Left lobe of liver (tissue), 2 donors: ENCODE data around the gene LSS. TPM values are rescaled to one million over a fixed set of nuclear protein-coding genes. Genes with fewer than 3 reads are reported as not detected.
A peak's percentile ranks its signal among the peaks of the same experiment; 100 is the strongest.
"Not testable (repeated sequence)": the region's sequence is repeated elsewhere in the genome, so short reads cannot be mapped to it uniquely, and the experiment has no call there.

Experiments used
- ATAC-seq: fragments of 200-7000 bp; cut with Tn5 transposase; one replicate; pipeline ENCODE4 v1.9.1; 2020; ENCODE audit warnings: mild to moderate bottlenecking, moderate library complexity
- DNase-seq: peaks from one replicate; pipeline ENCODE4 v3.0.0-alpha.2; 2020; ENCODE audit warnings: low spot score
- total RNA-seq: library from RNA; stranded (reverse); gene quantifications from one replicate; pipeline ENCODE4 v1.2.1, GENCODE V29; 2021
- donor health status: DM: no; HTN: no; CAD: no; lungs with moderate emphysema.
- donor health status: DM: no; HTN: yes; CAD: no.

Gene LSS
- total RNA-seq, 1 donor from 2014 or later = 67.9 TPM

DNA sequence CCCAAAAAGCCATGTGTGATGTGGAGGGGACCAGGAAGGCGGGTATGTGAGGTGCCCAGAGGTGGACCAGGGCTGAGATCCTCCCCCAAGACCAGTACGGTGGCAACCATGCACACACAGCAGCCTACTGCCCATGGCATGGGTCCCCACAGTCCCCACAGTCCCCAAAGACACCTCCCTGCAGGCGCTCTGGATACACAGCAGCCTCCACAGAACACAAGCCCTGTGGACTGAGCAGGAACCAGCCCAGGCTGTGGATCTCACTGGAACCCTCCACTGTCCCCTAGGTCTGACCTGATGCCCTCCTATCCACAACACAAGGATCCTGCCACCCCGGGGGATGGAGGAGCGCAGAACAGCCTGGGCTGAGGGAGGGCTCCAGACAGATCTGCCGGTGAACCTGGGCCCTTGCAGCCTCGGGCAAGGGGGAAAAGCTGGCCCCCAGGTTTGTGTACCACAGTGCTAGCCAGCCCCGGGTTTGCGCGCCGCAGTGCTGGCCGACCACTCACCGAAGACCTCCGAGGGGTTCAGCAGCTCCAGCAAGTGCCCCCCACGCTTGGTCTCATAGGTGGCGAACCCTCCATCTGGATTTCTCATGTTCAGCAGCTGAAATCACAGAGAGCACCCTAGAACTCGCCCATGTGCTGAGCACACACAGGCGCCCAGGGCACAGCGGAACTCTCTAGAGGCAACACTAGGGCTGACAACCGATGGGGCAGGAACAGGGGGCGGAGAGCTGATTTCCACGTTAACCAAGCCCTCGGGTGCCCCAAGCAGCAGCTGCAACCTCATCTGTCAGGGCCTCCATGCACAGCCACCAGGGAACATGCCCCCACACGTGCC lies 22.2 kb downstream of the LSS start:
- no peak for ATAC-seq
- DNase-seq = no peak

DNA sequence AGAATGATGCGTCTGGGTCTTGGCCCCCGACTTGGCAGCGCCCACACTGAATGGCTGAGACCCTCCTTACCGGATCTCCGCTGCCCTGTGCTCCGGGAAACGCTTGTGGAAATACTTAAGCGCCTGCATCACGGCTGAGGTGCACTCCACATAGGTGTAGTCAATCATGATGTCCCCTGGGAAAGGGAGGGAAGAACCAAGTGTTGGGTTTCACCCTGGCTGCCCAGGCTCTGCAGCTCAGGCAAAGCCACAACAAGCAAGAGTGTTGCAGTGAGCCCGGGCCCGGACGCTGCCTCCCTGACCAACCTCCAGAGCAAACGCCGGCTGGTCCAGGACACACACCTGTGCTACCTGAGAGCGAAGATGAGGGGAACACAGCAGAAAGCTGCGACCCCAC lies 22.8 kb downstream of the LSS start:
- ATAC-seq (no peak), DNase-seq (no peak)

DNA sequence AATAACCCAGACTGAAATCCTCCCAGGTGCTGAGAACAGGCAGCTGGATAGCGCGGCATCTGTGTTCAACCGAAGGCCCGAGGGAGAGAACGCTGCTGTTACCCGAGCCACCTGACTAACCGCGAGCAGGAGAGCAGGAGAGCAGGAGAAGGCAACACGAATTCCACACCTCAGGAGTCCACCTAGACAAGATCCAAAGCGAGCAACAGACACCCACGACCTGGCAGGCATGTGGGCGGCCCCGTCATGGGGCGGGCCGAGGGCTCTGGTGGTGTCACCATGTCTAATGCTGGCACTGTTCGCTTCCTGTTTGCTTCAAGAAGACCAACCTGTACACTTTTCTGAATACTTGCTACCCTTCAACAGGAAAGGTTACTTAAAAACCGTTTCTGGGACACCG lies 23.4 kb downstream of the LSS start:
- no peak for DNase-seq

DNA sequence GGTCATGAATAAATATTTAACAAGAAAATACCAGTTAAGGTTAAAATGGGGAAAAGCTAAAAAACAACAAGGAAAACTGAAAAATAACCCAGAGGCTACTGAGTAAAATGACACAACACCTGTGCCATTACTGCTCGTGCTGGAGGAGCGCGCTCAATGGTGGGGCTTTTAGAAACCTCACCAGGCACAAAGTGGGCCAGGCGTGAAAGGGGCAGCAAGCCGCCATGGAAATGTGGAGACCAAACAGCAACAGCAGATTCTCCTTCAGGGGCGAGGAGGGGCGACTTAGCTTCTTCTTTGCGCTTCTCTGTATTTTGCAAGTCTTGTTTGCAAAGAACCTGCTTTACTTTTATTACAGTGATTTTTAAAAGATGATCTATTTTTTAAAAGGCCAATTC lies 25.4 kb downstream of the LSS start:
- ATAC-seq (no peak), DNase-seq (no peak)

More for the DNA sequence above, 23.4 kb downstream of the LSS start:
- ATAC-seq = no peak

DNA sequence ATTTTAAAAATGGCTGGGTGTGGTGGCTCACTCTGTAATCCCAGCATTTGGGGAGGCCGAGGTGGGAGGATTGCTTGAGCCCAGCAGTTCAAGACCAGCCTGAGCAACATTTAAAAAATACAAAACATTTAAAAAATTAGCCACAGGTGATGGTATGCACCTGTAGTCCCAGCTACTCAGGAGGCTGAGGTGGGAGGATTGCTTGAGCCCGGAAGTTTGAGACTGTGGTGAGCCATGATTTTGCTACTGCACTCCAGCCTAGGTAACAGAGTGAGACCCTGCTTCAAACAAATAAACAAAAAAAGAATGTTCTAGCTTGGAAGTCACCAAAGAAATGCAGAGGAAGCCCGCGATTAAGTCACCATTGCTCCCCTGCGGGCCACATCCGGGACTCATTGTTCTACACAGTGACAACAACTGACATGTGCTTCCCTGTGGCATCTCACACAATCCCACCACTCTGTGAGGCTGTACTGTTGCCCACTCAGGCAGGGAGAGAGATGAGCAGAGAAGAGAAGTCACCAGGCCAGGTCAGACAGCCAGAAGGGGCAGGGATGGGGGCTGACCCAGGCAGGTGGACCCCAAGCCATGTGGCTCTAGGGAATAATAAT lies 25.9 kb downstream of the LSS start:
- DNase-seq = no peak

DNA sequence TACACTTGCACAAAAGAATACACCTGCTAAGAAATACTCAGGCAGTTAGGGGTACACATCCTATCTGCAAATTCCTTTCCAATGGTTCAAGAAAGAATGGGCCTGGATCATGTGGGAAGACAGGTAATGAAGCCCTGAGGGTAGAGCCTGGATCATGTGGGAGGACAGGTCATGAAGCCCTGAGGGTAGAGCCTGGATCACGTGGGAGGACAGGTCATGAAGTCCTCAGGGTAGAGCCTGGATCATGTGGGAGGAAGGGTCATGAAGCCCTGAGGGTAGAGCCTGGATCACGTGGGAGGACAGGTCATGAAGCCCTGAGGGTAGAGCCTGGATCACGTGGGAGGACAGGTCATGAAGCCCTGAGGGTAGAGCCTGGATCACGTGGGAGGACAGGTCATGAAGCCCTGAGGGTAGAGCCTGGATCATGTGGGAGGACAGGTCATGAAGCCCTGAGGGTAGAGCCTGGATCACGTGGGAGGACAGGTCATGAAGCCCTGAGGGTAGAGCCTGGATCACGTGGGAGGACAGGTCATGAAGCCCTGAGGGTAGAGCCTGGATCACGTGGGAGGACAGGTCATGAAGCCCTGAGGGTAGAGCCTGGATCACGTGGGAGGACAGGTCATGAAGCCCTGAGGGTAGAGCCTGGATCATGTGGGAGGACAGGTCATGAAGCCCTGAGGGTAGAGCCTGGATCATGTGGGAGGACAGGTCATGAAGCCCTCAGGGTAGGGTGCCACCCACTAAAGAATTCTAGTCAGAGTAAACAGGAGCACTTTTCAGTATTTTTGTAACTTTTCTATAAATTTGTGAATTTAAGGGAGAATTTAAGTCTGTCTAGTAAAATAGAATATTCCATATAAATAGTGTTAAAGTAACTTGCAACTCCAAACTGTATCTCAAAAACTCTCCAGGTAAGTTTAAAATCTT lies 27.4 kb downstream of the LSS start:
- DNase-seq = peak; percentile 44
- not testable (repeated sequence) for ATAC-seq

More for the DNA sequence above, 25.9 kb downstream of the LSS start:
- no peak for ATAC-seq

DNA sequence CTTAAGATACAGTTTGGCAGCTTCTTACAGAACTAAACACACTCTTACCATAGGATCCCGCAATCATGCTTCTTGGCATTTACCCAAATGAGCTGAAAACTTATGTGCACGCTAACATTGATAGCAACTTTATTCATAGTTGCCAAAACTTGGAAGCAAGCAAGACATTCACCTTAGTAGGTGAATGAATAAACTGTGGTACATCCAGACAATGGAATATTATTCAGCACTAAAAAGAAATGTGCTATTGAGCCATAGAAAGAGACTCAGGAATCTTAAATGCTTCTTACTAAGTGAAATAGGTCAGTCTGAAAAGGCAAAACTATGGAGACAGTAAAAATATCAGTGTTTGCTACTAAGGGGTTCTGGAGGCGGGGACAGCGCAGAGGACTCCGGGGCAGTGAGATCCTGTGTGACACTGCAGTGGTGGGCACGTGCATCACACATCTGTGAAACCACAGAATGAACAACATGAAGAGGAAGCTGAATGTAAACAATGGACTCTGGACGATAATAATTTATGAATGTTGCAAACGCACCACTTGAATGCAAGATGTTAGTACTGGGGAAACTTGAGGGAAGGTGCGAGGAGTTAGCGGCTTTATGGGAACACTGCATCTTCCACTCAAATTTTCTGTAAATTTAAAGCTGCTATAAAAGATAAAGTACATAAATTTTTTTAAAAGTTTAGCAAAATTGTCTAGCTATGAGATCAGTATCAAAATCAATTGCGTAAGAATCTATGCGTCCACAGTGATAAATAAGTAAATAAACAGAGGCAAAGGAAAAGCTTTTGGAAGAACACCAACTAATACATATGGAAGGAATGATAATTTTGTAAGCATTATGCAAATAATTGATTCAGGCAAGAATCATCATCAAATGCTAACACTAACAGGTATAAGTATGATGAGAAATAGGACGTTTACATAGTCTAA lies 28.9 kb downstream of the LSS start:
- DNase-seq (peak; percentile 14), ATAC-seq (no peak)

DNA sequence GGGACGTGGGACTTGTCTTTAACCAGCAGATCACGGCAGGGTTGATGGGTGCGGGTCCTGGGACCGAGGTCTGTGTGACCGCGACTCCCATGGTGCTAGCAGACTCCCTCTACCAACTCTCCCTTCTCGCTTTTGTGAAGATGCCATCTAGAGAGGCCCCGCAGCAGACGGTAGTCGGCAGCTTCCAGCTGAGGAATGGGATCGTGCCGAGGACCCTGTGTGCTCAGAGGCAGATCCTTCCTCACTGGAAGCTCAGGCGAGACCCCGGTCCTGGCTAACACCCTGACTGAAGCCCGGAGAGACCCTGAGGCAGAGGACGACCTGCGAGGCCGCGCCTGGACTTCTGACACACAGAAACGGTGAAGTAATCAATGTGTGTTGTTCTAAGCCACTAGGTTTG lies 31.8 kb downstream of the LSS start:
- DNase-seq (peak; percentile 40), ATAC-seq (no peak)

DNA sequence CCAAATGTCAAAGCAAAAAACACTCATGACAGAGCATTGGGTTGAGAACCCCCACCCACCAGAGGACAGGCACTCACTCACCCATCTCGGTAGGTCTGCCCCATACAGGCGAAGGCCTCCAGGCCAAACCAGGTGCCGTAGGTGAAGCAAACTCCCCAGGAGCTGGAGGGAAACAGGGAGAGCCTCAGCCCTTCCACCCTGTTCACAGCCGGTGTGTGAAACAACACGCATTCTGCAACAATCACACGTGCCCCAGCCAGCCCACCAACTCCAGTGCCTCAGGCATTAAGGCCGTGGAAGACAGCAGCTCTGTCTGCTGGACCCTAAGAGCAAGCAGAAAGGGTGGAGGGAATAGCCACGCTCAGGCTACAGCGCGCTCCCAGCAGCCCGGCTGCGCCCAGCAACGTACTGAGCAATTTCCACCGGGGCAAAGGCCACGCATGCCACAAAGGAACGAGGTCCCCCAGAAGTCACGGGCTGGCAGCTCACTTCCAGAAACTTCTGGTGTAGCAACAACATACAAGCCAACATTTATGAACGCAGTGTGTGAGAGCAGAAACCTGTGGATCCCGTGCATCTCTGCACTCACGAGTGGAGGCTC lies 32.9 kb downstream of the LSS start:
- peak; percentile 39 for DNase-seq
- no peak for ATAC-seq

DNA sequence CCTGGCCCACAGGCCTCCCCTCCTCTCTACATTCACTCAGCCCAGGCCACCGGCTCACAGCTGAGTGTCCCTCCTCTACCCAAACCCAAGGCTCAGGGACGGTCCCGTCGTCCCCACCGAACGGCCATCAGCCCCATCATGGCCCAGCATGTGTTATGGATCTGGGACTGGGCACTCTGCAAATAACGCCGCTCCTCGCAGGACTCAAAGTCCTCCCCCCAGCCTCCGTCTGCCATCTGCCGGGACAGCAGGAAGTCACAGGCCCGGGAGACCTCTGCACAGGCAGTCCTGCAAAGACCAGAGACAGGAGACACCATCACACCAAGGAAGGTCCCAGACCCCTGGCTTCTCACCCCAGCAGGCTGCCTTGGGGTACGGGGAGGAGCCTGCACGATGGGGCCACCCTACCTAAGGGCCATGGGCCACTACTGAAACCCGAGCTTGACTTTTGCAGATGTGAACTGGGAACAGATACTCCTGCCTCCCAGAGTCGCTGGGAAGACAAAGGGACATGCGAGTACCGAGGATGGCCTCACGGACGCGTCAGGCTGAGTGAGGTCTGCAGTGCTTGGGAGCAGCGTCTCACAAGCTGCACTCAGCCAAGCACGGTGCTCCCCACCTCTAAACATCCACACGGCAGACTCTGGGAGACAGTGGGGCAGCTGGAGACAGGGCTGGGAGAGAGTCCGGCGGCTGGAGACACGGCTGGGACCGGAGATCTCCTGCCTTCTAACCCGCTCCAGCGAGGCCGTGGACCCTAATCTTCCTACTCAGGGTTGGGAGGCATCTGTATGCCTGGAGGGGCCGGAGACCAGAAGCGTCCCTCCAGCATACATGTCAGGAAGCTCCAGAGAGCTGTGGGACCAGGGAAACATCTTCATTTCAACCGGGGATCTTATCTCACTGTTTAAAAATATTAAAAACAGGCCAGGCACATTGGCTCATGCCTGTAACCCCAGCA lies 33.9 kb downstream of the LSS start:
- ATAC-seq = no peak
- DNase-seq = peak; percentile 39

DNA sequence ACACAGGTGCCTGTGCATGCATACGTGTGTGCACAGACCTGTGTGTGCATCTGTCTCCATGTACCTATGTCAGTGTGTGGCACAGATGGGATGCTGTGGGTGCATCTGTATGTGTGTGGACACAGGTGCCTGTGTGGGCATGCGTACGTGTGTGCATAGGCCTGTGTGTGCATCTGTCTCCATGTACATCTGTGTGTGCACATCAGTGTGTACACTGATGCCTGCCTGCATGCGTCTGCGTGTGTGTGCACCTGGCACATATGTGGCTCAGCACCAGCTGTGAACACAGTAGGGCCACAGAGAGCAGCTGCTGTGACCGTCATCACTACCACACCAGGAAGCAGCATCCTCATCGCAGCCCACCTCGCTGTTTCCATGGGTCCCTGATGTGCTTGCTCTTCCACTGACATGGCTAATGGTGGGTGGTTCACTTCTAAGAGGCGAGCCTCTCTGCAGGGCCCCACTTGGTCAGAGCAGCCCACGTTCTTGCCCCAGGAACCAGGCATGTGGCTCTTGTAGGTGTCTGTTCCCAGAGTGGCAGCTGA lies 34.7 kb downstream of the LSS start:
- DNase-seq (peak; percentile 35), ATAC-seq (no peak)

DNA sequence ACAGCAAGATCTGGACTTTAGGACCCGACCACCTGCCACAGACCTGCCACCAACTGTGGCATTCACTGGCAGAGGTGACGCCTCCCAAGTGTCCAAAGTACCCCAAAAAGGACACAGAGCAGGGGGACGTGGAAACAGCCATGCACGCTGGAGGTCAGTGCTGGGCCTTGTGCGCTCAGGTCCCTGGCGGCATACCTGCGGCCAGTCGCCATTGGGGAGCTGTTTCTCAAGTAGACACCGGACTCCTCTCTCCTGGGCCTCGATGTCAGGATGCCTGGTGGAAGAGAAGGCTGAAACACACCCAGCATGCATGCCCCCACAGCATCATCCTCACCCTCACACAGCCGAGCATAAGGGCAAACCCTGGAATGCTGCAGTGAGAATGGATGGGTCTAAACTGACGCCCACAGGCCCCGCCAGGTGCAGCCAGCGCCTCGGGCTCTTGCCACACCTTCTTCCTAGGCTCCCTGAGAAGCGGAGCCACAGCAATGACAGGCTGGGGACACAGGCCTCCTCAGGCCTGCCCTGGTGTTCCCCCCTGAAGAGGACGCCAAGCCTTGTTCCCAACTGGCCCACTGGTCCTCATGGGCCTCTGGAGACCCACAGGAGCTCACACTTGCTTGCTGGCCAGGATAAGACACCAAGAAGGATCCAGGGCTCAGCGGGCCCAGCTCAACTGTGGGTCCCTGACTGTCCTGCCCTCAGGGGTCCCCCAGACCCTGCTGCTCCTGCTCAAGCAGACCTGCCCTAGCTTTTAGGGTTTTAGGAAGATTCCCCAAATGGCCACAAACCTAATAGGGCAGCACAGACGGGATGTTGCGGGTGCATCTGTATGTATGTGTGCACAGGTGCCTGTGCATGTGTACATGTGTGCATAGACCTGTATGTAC lies 36.6 kb downstream of the LSS start:
- DNase-seq (no peak), ATAC-seq (no peak)

DNA sequence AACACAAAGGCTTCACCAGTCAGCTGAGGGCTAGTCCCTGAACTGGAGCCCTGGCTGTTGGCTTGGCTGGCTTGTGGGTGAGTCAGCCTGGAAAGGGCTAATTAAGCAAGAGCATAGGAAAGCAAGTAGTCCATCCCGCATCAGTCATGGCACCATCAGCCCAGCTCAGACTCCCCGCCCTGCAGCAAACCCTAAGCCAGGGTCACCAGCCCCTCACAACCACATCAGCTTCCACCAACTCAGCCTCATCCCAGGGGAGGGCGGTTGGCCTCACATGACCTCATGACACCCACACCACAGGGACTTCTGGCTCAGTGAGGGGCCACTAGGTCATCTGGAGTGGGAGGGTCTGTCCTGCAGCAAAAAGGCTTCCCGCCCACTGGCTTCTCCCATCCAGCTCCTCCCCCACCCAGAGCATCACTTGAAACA lies 37.3 kb downstream of the LSS start:
- DNase-seq = no peak
- no peak for ATAC-seq

DNA sequence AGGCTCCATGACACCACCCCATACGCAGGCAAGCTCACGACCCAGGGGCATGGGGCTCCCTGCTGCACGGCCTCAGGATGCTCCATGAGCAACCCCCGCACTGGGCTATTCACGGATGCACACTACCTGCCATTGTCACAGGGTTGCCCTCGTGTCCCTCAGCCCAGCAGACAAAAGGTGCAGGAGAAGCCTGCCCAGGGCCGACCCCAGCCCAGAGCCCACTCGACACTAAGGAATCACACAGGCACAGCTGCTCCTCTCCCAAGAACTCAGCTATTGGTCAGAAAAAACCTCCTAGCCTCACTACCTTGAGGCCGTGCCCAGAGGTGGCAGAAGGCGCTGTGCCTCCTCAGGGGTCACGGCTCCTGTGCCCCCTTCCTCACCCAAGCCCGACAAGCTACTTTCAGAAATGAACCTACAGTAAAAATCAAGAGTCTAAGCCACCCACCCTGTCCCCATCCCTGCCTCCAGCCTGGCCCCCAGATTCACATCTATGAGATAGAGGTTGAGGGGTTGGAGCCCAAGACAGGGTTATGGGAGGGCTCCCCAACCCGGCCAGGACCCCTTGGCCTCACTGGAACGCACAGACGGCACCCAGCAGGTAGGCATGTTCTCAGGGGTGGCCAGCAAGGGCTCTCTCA lies 38.0 kb downstream of the LSS start:
- DNase-seq (no peak), ATAC-seq (no peak)

DNA sequence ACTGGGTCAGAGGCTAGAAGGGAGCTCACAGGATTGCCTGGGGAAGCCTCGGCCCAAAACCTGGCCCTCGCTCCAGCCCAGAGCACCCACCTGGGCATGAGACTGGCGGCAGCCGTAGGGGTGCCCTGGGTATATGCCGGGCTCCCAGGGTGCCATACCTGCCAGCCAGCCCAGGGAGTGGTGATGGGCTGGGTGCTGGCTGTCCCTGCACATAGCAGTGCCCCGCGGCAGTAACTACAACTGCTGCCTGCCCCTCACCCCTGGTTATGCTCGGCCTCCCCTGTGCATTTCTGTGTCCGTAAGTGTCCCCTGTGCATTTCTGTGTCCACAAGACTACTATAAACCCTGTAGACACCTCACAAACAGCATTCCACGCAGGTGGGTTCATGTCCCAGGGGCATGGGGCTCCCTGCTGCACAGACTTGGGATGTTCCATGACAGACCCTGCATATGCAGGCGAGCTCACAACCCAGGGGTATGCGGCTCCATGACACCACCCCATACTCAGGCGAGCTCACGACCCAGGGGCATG lies 38.5 kb downstream of the LSS start:
- ATAC-seq (peak; percentile 20), DNase-seq (no peak)

DNA sequence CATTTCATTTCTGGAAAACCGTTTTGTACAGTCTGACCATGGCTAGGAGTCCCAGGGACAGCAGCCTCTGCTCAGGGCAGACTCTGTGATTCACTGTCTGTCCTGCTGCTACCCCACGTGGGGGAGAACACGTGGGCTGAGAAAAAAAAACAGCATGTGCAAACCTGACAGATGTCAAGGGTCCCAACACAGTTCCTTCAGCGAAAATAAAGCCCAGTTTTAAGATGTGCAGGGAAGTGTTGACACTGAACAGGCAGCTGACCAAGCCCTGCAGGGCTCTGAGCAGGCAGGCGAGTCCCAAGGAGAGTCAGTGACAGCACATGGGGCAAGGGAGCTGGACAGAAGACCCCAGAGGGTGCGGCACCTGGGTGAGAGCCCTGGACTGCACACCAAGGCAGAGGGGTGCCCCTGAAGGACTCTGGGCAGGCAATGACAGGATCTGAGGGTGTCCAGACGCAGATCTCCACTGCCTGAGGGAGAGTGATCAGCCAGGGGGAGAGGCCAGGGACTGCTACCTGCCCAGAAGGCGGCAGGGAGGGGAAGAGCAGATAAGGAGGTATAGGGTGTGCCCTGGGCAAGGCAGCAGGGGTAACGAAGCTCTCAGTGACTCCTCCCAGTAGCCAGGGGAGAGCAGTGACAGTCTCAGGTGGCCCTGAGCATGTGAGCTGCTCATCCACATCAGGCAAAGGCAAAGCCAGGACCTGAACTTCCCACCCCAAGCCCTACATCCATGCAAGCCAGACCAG lies 39.2 kb downstream of the LSS start:
- no peak for ATAC-seq
- no peak for DNase-seq
